Tracheal epithelial cell (primary cell): ENCODE measurements around the gene MEX3C. TPM values are rescaled to one million over a fixed set of nuclear protein-coding genes. Genes with fewer than 3 reads are reported as not detected.

Experiments used
- total RNA-seq: library from RNA; depleted of rRNA; stranded (reverse); fragments of >200 nt; gene quantifications from 2 replicates; pipeline ENCODE4 v1.2.1, GENCODE V29; 2014

The MEX3C gene
- 41.6 and 64.3 TPM in 2 replicates for total RNA-seq

GRCh38 chr18:51197661-51198424 lies at the start of gene MEX3C:
TSS of gene MEX3C (minus strand) at chr18:51197681. CDS start at chr18:51197320, 361 bp downstream.

Other genes with a start within 250 kb of the MEX3C start
- 2.4 and 3.8 TPM in 2 replicates for gene ELAC1, start 229.6 kb downstream of the MEX3C start, total RNA-seq
- 45.6 and 50.8 TPM in 2 replicates for gene SMAD4, start 167.5 kb downstream of the MEX3C start, total RNA-seq